ENCODE measurements around the gene SLC37A4. TPM values are rescaled to one million over a fixed set of nuclear protein-coding genes. Genes with fewer than 3 reads are reported as not detected.

The SLC37A4 gene
- total and polyA plus RNA-seq, 2 of the 13 experiments (the other 11 are each of a cell fraction or from before 2014, with no cell fraction given), result 43.0 to 56.1 TPM

DNA sequence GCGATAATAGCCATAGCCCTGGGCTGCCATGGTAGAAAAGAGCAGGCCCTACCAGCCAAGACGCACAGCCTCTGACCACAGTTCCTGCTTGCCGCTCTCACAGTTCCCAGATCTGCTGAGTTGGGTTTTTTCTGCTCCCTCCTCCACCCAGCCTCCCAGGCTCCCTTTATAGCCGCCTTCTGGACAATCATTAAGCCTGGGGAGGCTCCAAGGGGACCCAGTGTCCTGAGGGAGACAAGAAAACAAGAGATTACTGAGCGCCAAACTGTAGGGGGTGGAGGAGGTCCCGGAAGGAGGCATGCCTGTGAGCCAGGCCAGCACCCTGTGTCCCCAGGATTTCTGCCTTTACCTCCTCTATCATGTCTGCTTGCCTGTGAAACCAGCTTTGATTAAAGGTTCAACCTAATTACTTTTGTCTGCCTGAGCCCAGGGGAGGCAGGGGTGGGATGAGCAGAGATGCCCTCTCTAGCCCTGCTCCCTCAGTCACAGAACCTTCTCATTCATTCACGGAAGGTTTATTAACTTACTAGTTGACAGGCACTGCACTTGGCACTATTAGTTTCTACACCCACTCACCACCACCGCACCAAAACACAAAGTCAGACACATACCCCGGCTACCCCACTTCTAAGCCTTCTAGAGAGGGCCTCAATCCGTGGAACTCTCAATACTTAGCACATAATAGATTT, 1.2 kb downstream of the SLC37A4 start (continued):
- TF ChIP-seq, protein P1, sequence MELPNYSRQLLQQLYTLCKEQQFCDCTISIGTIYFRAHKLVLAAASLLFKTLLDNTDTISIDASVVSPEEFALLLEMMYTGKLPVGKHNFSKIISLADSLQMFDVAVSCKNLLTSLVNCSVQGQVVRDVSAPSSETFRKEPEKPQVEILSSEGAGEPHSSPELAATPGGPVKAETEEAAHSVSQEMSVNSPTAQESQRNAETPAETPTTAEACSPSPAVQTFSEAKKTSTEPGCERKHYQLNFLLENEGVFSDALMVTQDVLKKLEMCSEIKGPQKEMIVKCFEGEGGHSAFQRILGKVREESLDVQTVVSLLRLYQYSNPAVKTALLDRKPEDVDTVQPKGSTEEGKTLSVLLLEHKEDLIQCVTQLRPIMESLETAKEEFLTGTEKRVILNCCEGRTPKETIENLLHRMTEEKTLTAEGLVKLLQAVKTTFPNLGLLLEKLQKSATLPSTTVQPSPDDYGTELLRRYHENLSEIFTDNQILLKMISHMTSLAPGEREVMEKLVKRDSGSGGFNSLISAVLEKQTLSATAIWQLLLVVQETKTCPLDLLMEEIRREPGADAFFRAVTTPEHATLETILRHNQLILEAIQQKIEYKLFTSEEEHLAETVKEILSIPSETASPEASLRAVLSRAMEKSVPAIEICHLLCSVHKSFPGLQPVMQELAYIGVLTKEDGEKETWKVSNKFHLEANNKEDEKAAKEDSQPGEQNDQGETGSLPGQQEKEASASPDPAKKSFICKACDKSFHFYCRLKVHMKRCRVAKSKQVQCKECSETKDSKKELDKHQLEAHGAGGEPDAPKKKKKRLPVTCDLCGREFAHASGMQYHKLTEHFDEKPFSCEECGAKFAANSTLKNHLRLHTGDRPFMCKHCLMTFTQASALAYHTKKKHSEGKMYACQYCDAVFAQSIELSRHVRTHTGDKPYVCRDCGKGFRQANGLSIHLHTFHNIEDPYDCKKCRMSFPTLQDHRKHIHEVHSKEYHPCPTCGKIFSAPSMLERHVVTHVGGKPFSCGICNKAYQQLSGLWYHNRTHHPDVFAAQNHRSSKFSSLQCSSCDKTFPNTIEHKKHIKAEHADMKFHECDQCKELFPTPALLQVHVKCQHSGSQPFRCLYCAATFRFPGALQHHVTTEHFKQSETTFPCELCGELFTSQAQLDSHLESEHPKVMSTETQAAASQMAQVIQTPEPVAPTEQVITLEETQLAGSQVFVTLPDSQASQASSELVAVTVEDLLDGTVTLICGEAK (IDR thresholded peaks at IDR 0.05), result no peak
- TF ChIP-seq, protein P1 (CRISPR knock-in tag; IDR thresholded peaks at IDR 0.05), result no peak
- no peak for TF ChIP-seq HMGA1 (CRISPR knock-in tag; conservative IDR thresholded peaks at IDR 0.05)
- no peak for TF ChIP-seq ZNF354B (CRISPR knock-in tag; IDR thresholded peaks at IDR 0.05)
- peak; percentile 84; the same call in 1 of the 2 replicates for TF ChIP-seq MAFG (CRISPR knock-in tag; IDR thresholded peaks at IDR 0.05)
- no peak for TF ChIP-seq ZNF773 (CRISPR knock-in tag; IDR thresholded peaks at IDR 0.05; ENCODE audit: borderline replicate concordance)
- TF ChIP-seq, protein P2, sequence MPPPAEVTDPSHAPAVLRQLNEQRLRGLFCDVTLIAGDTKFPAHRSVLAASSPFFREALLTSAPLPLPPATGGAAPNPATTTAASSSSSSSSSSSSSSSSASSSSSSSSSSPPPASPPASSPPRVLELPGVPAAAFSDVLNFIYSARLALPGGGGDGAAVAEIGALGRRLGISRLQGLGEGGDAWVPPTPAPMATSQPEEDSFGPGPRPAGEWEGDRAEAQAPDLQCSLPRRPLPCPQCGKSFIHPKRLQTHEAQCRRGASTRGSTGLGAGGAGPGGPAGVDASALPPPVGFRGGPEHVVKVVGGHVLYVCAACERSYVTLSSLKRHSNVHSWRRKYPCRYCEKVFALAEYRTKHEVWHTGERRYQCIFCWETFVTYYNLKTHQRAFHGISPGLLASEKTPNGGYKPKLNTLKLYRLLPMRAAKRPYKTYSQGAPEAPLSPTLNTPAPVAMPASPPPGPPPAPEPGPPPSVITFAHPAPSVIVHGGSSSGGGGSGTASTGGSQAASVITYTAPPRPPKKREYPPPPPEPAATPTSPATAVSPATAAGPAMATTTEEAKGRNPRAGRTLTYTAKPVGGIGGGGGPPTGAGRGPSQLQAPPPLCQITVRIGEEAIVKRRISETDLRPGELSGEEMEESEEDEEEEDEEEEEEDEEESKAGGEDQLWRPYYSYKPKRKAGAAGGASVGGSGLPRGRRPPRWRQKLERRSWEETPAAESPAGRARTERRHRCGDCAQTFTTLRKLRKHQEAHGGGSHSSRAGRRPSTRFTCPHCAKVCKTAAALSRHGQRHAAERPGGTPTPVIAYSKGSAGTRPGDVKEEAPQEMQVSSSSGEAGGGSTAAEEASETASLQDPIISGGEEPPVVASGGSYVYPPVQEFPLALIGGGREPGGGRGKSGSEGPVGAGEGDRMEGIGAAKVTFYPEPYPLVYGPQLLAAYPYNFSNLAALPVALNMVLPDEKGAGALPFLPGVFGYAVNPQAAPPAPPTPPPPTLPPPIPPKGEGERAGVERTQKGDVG (CRISPR knock-in tag; IDR thresholded peaks at IDR 0.05; ENCODE audit: borderline replicate concordance), result no peak
- TF ChIP-seq JDP2 (CRISPR knock-in tag; IDR thresholded peaks at IDR 0.05; ENCODE audit: borderline replicate concordance), result no peak
- TF ChIP-seq PCBP1 (IDR thresholded peaks at IDR 0.05; ENCODE audit: borderline replicate concordance, low read depth, low read length), result no peak
- TF ChIP-seq, protein P3, sequence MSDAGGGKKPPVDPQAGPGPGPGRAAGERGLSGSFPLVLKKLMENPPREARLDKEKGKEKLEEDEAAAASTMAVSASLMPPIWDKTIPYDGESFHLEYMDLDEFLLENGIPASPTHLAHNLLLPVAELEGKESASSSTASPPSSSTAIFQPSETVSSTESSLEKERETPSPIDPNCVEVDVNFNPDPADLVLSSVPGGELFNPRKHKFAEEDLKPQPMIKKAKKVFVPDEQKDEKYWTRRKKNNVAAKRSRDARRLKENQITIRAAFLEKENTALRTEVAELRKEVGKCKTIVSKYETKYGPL (CRISPR knock-in tag; IDR thresholded peaks at IDR 0.05), result no peak
- peak; percentile 62; the same call in 1 of the 2 replicates for TF ChIP-seq TAF1 (CRISPR knock-in tag; IDR thresholded peaks at IDR 0.05)

Measured in HepG2 (cell line).